Head of caudate nucleus (tissue), 42 donors: ENCODE data around the gene STRADA.

ENCODE experiments used
- DNase-seq, 42 donors: peaks; one replicate each; pipeline versions ENCODE4 v3.0.0 to v3.0.0-alpha.2; 2020 to 2021; ENCODE audit warnings: mixed read lengths in 7 of 42
- intact Hi-C: fragments of 100-400 bp; cut with DNase I; formaldehyde crosslinking; loops from one replicate; pipeline ENCODE4 v1.15.0; 2022

Gene STRADA

DNA sequence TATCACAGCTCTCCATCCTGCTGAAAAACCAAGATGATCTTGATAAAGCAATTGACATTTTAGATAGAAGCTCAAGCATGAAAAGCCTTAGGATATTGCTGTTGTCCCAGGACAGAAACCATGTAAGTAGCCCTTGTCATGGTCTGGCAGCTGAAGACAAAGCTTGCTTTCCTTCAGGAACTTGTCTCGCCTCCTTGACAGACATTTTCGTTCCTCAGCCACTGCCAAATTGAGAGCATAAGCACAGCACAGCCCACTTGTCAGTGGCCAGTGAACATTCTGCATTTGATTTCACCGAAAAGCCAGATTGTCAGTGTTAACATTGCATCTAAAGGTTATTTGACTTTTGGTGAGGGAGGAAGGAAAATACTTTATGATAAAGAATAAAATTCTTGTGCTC is 83.8 kb downstream of the STRADA start:
- intact Hi-C loops = no loop called here
- DNase-seq = no peak

DNA sequence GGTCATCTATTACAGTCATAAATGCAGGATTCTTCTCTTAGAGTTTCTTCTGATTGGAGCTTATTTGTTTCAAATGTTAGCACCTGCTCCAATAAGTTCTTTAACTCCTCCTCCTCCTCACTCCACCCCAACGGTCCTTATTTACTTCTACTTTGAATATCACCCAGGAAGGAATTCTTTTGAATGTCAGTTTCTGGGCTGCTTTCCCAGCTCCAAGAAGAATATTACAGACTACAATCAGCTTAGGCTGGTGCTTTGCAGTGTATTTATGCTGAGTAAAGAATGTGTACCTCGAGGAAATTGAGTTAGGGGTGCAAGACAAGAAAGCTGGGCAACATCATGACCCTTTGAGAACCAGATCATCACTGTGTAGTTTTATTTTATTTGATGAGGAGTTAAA is 88.5 kb downstream of the STRADA start:
- intact Hi-C loops = no loop called here
- no peak for DNase-seq
